CD14-positive monocyte (primary cell): ENCODE results near the gene DGUOK. TPM values are rescaled to one million over a fixed set of nuclear protein-coding genes. Genes with fewer than 3 reads are reported as not detected.

ENCODE experiments used
- DNase-seq, 3 donors: peaks; one replicate each; pipeline ENCODE4 v3.0.0-alpha.2; 2011 to 2022
- H2AFZ ChIP-seq: 2 replicates; pipeline ENCODE4 v1.6.0; 2012; ENCODE audit warnings: mild to moderate bottlenecking, low read depth, low read length, inconsistent platforms; ENCODE audit not compliant: insufficient read depth, poor library complexity, severe bottlenecking
- H3K27ac ChIP-seq, 2 donors: 1 replicate in 1 of 2; 2 replicates in 1 of 2; pipeline ENCODE4 v1.5.1; 2012 to 2013; ENCODE audit warnings: low read length in 2 of 2, control low read depth in 1 of 2, inconsistent platforms in 1 of 2, low read depth in 1 of 2, mild to moderate bottlenecking in 1 of 2
- H3K27me3 ChIP-seq, 2 donors: one replicate each; pipeline versions ENCODE4 v1.6.0 to v1.6.1; 2011 to 2013; ENCODE audit warnings: low read length in 2 of 2; ENCODE audit not compliant: control insufficient read depth in 2 of 2, insufficient read depth in 2 of 2
- H3K36me3 ChIP-seq, 2 donors: replicated peaks in 1 of 2; 1 replicate in 1 of 2; 2 replicates in 1 of 2; pipeline versions ENCODE4 v1.5.1 to v1.6.1; 2012 to 2013; ENCODE audit warnings: low read length in 2 of 2, control low read depth in 1 of 2, inconsistent platforms in 1 of 2, mild to moderate bottlenecking in 1 of 2; ENCODE audit not compliant: insufficient read depth in 2 of 2, control insufficient read depth in 1 of 2
- H3K4me1 ChIP-seq, 2 donors: 1 replicate in 1 of 2; 2 replicates in 1 of 2; pipeline versions ENCODE4 v1.5.1 to v1.6.1; 2012 to 2013; ENCODE audit warnings: low read length in 2 of 2, control low read depth in 1 of 2, inconsistent platforms in 1 of 2, mild to moderate bottlenecking in 1 of 2, moderate library complexity in 1 of 2; ENCODE audit not compliant: insufficient read depth in 2 of 2, control insufficient read depth in 1 of 2
- H3K4me2 ChIP-seq: replicated peaks from 2 replicates; pipeline ENCODE3; 2012; ENCODE audit warnings: low read length, moderate library complexity, mild to moderate bottlenecking; ENCODE audit not compliant: poor library complexity, severe bottlenecking; ENCODE audit errors: extremely low read depth
- H3K4me3 ChIP-seq, 3 experiments: fragments of 200-600 bp in 1 of 3; sonication (generic) in 1 of 3; replicated peaks in 1 of 3; 1 replicate in 2 of 3; 2 replicates in 1 of 3; pipeline ENCODE4 v1.5.1; 2011 to 2013; ENCODE audit warnings: low read length in 3 of 3, mild to moderate bottlenecking in 3 of 3, control low read depth in 2 of 3, low read depth in 2 of 3, inconsistent platforms in 1 of 3, moderate library complexity in 1 of 3
- H3K79me2 ChIP-seq: 2 replicates; pipeline ENCODE4 v1.6.0; 2012; ENCODE audit warnings: mild to moderate bottlenecking, control low read depth, inconsistent platforms, low read length, moderate library complexity; ENCODE audit not compliant: insufficient read depth
- H3K9ac ChIP-seq: 2 replicates; pipeline ENCODE4 v1.6.0; 2017; ENCODE audit warnings: low read length, mild to moderate bottlenecking; ENCODE audit not compliant: insufficient read depth, poor library complexity, severe bottlenecking
- H3K9me3 ChIP-seq, 2 donors: replicated peaks in 1 of 2; 1 replicate in 1 of 2; 2 replicates in 1 of 2; pipeline versions ENCODE4 v1.5.1 to v1.6.1; 2012 to 2013; ENCODE audit warnings: low read length in 2 of 2, control low read depth in 1 of 2; ENCODE audit not compliant: control insufficient read depth in 1 of 2, insufficient read depth in 1 of 2
- H4K20me1 ChIP-seq: 2 replicates; pipeline ENCODE4 v1.6.0; 2012; ENCODE audit warnings: mild to moderate bottlenecking, low read length, control low read depth, moderate library complexity; ENCODE audit not compliant: insufficient read depth
- H3K27ac Mint-ChIP-seq, 7 donors: one replicate each; pipeline ENCODE4 v1.8.0; 2020; ENCODE audit warnings: mild to moderate bottlenecking in 7 of 7, mixed read lengths in 7 of 7, moderate library complexity in 6 of 7, inconsistent platforms in 2 of 7
- H3K27me3 Mint-ChIP-seq, 3 donors: one replicate each; pipeline ENCODE4 v1.8.0; 2021 to 2022; ENCODE audit warnings: low read depth in 3 of 3, mild to moderate bottlenecking in 3 of 3, mixed read lengths in 3 of 3, moderate library complexity in 3 of 3, inconsistent platforms in 1 of 3
- H3K36me3 Mint-ChIP-seq, 2 donors: one replicate each; pipeline ENCODE4 v1.8.0; 2020; ENCODE audit warnings: mixed read lengths in 2 of 2, inconsistent platforms in 1 of 2, mild to moderate bottlenecking in 1 of 2
- H3K4me1 Mint-ChIP-seq: one replicate; pipeline ENCODE4 v1.8.0; 2020; ENCODE audit warnings: mild to moderate bottlenecking, mixed read lengths
- H3K4me3 Mint-ChIP-seq, 2 donors: one replicate each; pipeline ENCODE4 v1.8.0; 2020; ENCODE audit warnings: mild to moderate bottlenecking in 2 of 2, mixed read lengths in 2 of 2, moderate library complexity in 1 of 2
- H3K9me3 Mint-ChIP-seq, 7 donors: one replicate each; pipeline ENCODE4 v1.8.0; 2020 to 2022; ENCODE audit warnings: mixed read lengths in 7 of 7, mild to moderate bottlenecking in 6 of 7, moderate library complexity in 6 of 7, inconsistent platforms in 2 of 7
- WGBS: methylation state at CpG from one replicate; pipeline ENCODE4 v1.1.5; 2013; ENCODE audit warnings: missing lambda C conversion rate; ENCODE audit not compliant: insufficient coverage; 5-methylcytosine and 5-hydroxymethylcytosine counted together
- intact Hi-C, 2 donors: fragments of 100-400 bp; cut with micrococcal nuclease; formaldehyde crosslinking; loops; one replicate each; pipeline versions ENCODE4 v1.15.0 to v1.15.1; 2023
- polyA plus RNA-seq, 3 donors: library from polyadenylated mRNA; depleted of rRNA in 1 of 3; unstranded in 2 of 3; stranded (reverse) in 1 of 3; fragments of 300-500 nt in 2 of 3; fragments of >200 nt in 1 of 3; fragmentation: Illumina TruSeq in 2 of 3; gene quantifications; 1 replicate in 2 of 3; 2 replicates in 1 of 3; pipeline ENCODE4 v1.2.3, GENCODE V29; 2012 to 2021
- TF ChIP-seq, protein P1 (sequence below): fragments of 200-600 bp; IDR thresholded peaks from one replicate; pipeline ENCODE4 v1.8.0; 2022; ENCODE audit warnings: antibody characterized with exemption, mild to moderate bottlenecking

The DGUOK gene
- polyA plus RNA-seq, 3 donors: 62.9 to 129 (median 123) TPM

DNA sequence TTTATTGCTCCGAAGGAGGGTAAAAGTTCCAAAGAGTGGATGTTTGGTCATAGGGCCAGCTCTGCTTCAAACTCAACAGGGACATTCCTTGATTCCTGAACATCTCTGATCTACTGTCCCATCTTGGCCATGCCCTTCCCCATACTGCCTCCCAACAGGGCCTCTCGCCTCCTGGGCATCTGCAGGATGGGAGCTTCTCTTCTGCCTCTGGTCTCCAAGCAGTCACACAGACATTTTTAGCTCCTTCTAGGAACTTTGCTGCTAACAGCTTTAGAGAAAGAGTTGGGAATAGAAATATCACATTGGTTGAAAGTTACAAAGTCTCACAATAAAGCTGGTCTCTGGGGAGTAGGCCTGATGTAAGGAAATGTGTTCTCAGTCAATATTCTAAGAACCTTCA is 9.4 kb upstream of the DGUOK start:
- Histone ChIP-seq H3K4me1 (peaks cover 1 to 3% of the 10 kb centered on the region in 2 donors), H3K36me3 (no peaks in the 10 kb centered on the region), H3K79me2 (no peaks in the 10 kb centered on the region), H4K20me1 (no peaks in the 10 kb centered on the region), H3K4me2 (no peak overlapping the region), H3K9me3 (no peaks in the 10 kb centered on the region), H3K27ac (no peak overlapping the region), H2AFZ (no peak overlapping the region), H3K9ac (no peak overlapping the region), H3K27me3 (no peaks in the 10 kb centered on the region), H3K4me3 (no peak overlapping the region)
- Mint-ChIP-seq H3K27me3 (peaks cover 0 to 1% (median 1%) of the 10 kb centered on the region in 3 donors), H3K27ac (no peak overlapping the region), H3K4me1 (peaks cover 11% of the 10 kb centered on the region), H3K4me3 (no peak overlapping the region), H3K9me3 (no peaks in the 10 kb centered on the region), H3K36me3 (no peaks in the 10 kb centered on the region)
- TF ChIP-seq, protein P1, sequence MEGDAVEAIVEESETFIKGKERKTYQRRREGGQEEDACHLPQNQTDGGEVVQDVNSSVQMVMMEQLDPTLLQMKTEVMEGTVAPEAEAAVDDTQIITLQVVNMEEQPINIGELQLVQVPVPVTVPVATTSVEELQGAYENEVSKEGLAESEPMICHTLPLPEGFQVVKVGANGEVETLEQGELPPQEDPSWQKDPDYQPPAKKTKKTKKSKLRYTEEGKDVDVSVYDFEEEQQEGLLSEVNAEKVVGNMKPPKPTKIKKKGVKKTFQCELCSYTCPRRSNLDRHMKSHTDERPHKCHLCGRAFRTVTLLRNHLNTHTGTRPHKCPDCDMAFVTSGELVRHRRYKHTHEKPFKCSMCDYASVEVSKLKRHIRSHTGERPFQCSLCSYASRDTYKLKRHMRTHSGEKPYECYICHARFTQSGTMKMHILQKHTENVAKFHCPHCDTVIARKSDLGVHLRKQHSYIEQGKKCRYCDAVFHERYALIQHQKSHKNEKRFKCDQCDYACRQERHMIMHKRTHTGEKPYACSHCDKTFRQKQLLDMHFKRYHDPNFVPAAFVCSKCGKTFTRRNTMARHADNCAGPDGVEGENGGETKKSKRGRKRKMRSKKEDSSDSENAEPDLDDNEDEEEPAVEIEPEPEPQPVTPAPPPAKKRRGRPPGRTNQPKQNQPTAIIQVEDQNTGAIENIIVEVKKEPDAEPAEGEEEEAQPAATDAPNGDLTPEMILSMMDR: no peak
- no peak for DNase-seq
- intact Hi-C loops: no loop called here
- 0% methylated on average over 1 of the region's 2 CpGs for WGBS

DNA sequence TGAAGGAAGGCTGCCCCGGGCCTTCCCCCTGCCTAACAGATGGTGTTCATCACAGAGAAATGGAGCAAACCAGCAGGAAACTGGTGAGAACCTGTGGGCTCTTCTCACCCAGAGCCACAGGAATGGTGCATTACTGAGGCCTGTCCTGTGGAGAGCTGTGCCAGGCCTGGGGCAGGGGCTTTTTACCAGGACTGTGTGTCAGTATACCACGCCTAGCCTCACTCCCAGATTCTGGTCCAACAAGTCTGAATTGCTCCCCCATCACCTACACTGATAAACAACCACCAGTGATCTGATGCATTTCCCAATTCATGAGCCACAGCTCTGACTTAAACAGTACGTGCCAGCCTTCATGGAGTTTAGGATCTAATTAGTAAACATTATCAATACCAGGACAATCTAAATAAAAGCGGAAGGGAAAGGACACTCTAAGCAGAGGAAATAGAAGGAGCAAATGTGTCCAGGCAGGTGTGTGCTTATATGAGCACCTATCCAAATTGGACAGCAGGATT is 8.9 kb upstream of the DGUOK start:
- Mint-ChIP-seq H3K27me3 (peaks cover 0 to 1% (median 1%) of the 10 kb centered on the region in 3 donors), H3K36me3 (no peaks in the 10 kb centered on the region), H3K9me3 (no peaks in the 10 kb centered on the region), H3K27ac (no peak overlapping the region), H3K4me1 (peaks cover 15% of the 10 kb centered on the region), H3K4me3 (no peak overlapping the region)
- H3K4me3 ChIP-seq: no peak overlapping the region
- WGBS: 81% methylated on average over 2 of the region's 4 CpGs
- no peaks in the 10 kb centered on the region for H3K27me3 ChIP-seq
- DNase-seq: no peak
- H3K36me3 ChIP-seq: no peaks in the 10 kb centered on the region
- H3K79me2 ChIP-seq: no peaks in the 10 kb centered on the region
- H2AFZ ChIP-seq: no peak overlapping the region
- intact Hi-C loops: no loop called here
- H3K4me1 ChIP-seq: peaks cover 6% of the 10 kb centered on the region in 2 donors
- H3K27ac ChIP-seq: no peak overlapping the region
- no peak overlapping the region for H3K4me2 ChIP-seq
- no peaks in the 10 kb centered on the region for H3K9me3 ChIP-seq
- no peaks in the 10 kb centered on the region for H4K20me1 ChIP-seq
- no peak overlapping the region for H3K9ac ChIP-seq
- TF ChIP-seq, protein P1: no peak
